Heart right ventricle (tissue), 16 donors: ENCODE measurements around the gene VPS26A. TPM values are rescaled to one million over a fixed set of nuclear protein-coding genes. Genes with fewer than 3 reads are reported as not detected.
"Not testable (repeated sequence)": the region's sequence is repeated elsewhere in the genome, so short reads cannot be mapped to it uniquely, and the experiment has no call there.

ENCODE experiments used
- ATAC-seq, 8 donors: fragments of 200-7000 bp; cut with Tn5 transposase; one replicate each; pipeline ENCODE4 v1.9.1; 2020; ENCODE audit warnings: mild to moderate bottlenecking in 8 of 8, moderate library complexity in 8 of 8, moderate number of reproducible peaks in 1 of 8
- DNase-seq, 2 donors: peaks; one replicate each; pipeline ENCODE4 v3.0.0-alpha.2; 2020
- H3K27ac ChIP-seq, 10 donors: fragments of 200-600 bp; sonication (generic) in 2 of 10; one replicate each; pipeline versions ENCODE4 v1.5.0 to v1.8.0; 2020 to 2022; ENCODE audit warnings: mild to moderate bottlenecking in 3 of 10
- H3K27me3 ChIP-seq, 7 donors: fragments of 200-600 bp; one replicate each; pipeline ENCODE4 v1.8.0; 2021 to 2022; ENCODE audit warnings: mild to moderate bottlenecking in 2 of 7
- H3K36me3 ChIP-seq, 9 donors: fragments of 200-600 bp; sonication (generic) in 1 of 9; one replicate each; pipeline versions ENCODE4 v1.5.0 to v1.8.0; 2020 to 2022; ENCODE audit warnings: mild to moderate bottlenecking in 2 of 9
- H3K4me1 ChIP-seq, 9 donors: fragments of 200-600 bp; sonication (generic) in 1 of 9; one replicate each; pipeline versions ENCODE4 v1.5.0 to v1.8.0; 2020 to 2022; ENCODE audit warnings: mild to moderate bottlenecking in 4 of 9
- H3K4me3 ChIP-seq, 10 donors: fragments of 200-600 bp; sonication (generic) in 2 of 10; one replicate each; pipeline versions ENCODE4 v1.5.0 to v1.8.0; 2020 to 2022; ENCODE audit warnings: mild to moderate bottlenecking in 7 of 10, moderate library complexity in 2 of 10
- H3K9me3 ChIP-seq, 11 donors: fragments of 200-600 bp in 10 of 11; sonication (generic) in 2 of 11; one replicate each; pipeline versions ENCODE4 v1.5.0 to v1.8.0; 2013 to 2022; ENCODE audit warnings: mild to moderate bottlenecking in 2 of 11, control low read depth in 1 of 11, moderate library complexity in 1 of 11
- WGBS, 2 donors: extraction: QIAGEN DNeasy Blood & Tissue Kit; methylation state at CpG; one replicate each; pipeline ENCODE4 v1.1.7; 2013; ENCODE audit warnings: inconsistent platforms in 1 of 2; 5-methylcytosine and 5-hydroxymethylcytosine counted together
- intact Hi-C, 10 donors: fragments of 100-400 bp; cut with DNase I; formaldehyde crosslinking; loops; one replicate each; pipeline versions ENCODE4 v1.11.1 to v1.14.2; 2022
- polyA plus RNA-seq, 2 donors: library from polyadenylated mRNA; stranded (reverse); fragments of 200-250 nt; gene quantifications; one replicate each; pipeline ENCODE4 v1.2.3, GENCODE V29; 2013
- total RNA-seq, 10 donors: library from RNA; stranded (reverse); fragmentation: NEBNext Ultra II Directional in 3 of 10; extraction: Animal tissue kit (Norgen Biotek cat#: 25700) in 3 of 10; gene quantifications; one replicate each; pipeline versions ENCODE4 v1.2.1 to v1.2.4, GENCODE V29; 2021 to 2023
- TF ChIP-seq, protein P1 (sequence below), 9 donors: fragments of 200-600 bp; sonication (generic) in 2 of 9; IDR thresholded peaks; one replicate each; pipeline versions ENCODE4 v1.5.0 to v1.8.0; 2021 to 2022; ENCODE audit warnings: antibody characterized with exemption in 9 of 9, mild to moderate bottlenecking in 5 of 9, moderate library complexity in 1 of 9
- donor health status: Arrhythmogenic right ventricular cardiomyopathy.
- donor health status: ischemic (EF 13 %, LVEDD 7.1; RV severe dilation, severe dysfunction).
- donor health status: healthy with polysubstance abuse.
- donor health status: DM: no; HTN: yes; CAD: no.
- donor health status: DM: no; HTN: no; CAD: no.
- donor health status: ischemic (EF 25% LVEDD 6.9; RV normal size, moderate dysfunction).
- donor health status: ischemic (EF 25% LVEDD 5.7; RV mildly dilated, moderate dysfunction).
- donor health status: healthy.
- donor health status: DM: yes; HTN: yes; CAD: no.
- donor health status: Ischemic cardiomyopathy.
- donor health status: ischemic (EF 35%, LVEDD 5.7; RV mildly dilated, moderate dysfunction).
- donor health status: nonischemic (EF 11% LVEDD 7.7; RV severe dilation, severe dysfunction).
- donor health status: DM: yes; HTN: yes; CAD: no.
- donor health status: PGD.
- donor health status: ischemic (EF 29% LVEDD 5.4; RV normal size, mild dysfunction).
- donor health status: nonischemic (EF 23%, LVEDD 6.1; RV moderate dilation, normal function).

VPS26A gene
- total and polyA plus RNA-seq, 12 donors = 15.9 to 43.8 (median 34.2) TPM

DNA sequence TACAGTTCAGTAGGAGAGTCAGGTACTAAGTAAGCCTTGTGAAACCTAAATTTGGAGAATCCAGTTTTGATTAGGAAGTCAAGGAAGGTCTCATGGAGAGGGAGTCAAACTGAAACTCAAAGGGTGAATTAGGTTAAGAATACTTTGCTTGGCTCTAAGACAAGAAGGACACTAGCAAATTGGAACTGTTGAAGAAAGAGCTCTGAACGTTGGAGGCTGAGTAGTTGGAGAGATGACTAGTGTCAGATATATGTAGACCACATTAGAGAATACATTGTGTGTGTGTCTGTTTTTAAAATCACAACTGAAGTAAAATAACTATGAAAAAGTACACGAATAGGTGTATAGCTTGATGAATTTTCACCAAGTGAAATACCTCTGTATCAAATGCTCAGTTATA is 6.3 kb downstream of the VPS26A start:
- Histone ChIP-seq H3K9me3 (no peaks in the 10 kb centered on the region), H3K27me3 (no peaks in the 10 kb centered on the region), H3K4me3 (no peak overlapping the region), H3K4me1 (peaks cover 0 to 49% (median 31%) of the 10 kb centered on the region in 9 donors), H3K36me3 (peaks cover 0 to 29% (median 8%) of the 10 kb centered on the region in 9 donors), H3K27ac (no peak overlapping the region)
- ATAC-seq (no peak), DNase-seq (no peak)
- TF ChIP-seq, protein P1, sequence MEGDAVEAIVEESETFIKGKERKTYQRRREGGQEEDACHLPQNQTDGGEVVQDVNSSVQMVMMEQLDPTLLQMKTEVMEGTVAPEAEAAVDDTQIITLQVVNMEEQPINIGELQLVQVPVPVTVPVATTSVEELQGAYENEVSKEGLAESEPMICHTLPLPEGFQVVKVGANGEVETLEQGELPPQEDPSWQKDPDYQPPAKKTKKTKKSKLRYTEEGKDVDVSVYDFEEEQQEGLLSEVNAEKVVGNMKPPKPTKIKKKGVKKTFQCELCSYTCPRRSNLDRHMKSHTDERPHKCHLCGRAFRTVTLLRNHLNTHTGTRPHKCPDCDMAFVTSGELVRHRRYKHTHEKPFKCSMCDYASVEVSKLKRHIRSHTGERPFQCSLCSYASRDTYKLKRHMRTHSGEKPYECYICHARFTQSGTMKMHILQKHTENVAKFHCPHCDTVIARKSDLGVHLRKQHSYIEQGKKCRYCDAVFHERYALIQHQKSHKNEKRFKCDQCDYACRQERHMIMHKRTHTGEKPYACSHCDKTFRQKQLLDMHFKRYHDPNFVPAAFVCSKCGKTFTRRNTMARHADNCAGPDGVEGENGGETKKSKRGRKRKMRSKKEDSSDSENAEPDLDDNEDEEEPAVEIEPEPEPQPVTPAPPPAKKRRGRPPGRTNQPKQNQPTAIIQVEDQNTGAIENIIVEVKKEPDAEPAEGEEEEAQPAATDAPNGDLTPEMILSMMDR (IDR thresholded peaks at IDR 0.05) = no peak
- intact Hi-C loops = no loop called here
- WGBS, 2 donors = 39 to 44% methylated on average over 2 of the region's 2 CpGs

DNA sequence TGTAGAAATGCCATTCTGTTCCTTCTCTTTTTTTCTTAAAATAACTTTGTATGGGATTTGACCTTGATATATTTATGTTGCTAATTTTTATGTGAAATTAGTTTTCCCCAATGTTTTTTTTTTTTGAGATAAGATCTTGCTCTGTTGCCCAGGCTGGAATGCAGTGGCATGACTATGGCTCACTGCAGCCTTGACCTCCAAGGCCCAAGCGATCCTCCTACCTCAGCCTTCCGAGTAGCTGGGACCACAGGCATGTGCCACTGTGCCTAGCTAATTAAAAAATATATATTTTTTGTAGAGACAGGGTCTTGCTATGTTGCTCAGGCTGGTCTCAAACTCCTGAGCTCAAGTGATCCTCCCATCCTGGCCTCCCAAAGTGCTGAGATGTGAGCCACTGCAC is 16.0 kb downstream of the VPS26A start:
- WGBS, 2 donors = 92 to 96% methylated on average over 2 of the region's 2 CpGs
- H3K36me3 ChIP-seq = peaks cover 0 to 44% (median 8%) of the 10 kb centered on the region in 9 donors
- H3K4me3 ChIP-seq = no peak overlapping the region
- intact Hi-C loops = no loop called here
- no peak for ATAC-seq
- H3K9me3 ChIP-seq = no peaks in the 10 kb centered on the region
- DNase-seq = no peak
- no peaks in the 10 kb centered on the region for H3K27me3 ChIP-seq
- TF ChIP-seq, protein P1 (IDR thresholded peaks at IDR 0.05) = no peak
- H3K4me1 ChIP-seq = no peaks in the 10 kb centered on the region
- H3K27ac ChIP-seq = no peak overlapping the region

DNA sequence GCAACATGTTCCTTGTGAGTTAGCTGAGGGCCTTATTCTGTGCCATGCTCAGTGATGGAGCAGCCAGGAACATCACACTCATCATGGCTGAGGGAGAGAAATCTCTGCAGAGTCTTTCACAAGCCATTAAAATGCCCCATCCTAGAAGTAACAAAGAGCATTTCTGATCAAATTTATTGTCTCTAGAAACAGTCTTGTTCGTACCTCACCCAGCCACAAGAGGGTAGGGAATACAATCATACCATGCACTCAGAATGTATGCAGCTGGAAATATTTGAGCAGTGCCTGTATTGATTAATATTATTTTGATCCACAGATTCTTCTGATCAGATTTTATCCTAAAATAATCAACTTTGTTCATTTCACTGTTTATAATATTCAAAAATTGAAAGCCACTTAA is 17.3 kb downstream of the VPS26A start:
- H3K27ac ChIP-seq = no peak overlapping the region
- no peak for ATAC-seq
- no peaks in the 10 kb centered on the region for H3K9me3 ChIP-seq
- 79 to 82% methylated on average over 1 of the region's 1 CpG for WGBS, 2 donors
- no peaks in the 10 kb centered on the region for H3K4me1 ChIP-seq
- no peak for DNase-seq
- peaks cover 0 to 31% (median 6%) of the 10 kb centered on the region in 9 donors for H3K36me3 ChIP-seq
- H3K4me3 ChIP-seq = no peak overlapping the region
- intact Hi-C loops = no loop called here
- TF ChIP-seq, protein P1 (IDR thresholded peaks at IDR 0.05) = no peak
- no peaks in the 10 kb centered on the region for H3K27me3 ChIP-seq

DNA sequence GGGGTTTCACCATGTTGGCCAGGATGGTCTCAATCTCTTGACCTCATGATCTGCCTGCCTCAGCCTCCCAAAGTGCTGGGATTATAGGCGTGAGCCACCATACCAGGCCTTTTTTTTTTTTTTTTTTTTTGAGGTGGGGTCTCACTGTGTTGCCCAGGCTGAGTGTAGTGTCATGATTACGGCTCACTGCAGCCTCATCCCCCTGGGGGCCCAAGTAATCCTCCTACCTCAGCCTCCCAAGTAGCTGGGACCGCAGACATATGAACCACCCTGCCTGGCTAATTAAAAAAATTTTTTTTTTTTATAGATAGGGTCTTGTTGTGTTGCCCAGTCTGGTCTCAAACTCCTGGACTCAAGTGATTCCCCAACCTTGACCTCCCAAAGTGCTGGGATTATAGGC is 18.1 kb downstream of the VPS26A start:
- WGBS, 2 donors = 98 to 99% methylated on average over 2 to 3 of the region's 3 CpGs
- peaks cover 0 to 23% (median 6%) of the 10 kb centered on the region in 9 donors for H3K36me3 ChIP-seq
- H3K27me3 ChIP-seq, H3K9me3 ChIP-seq, intact Hi-C loops, H3K27ac ChIP-seq, H3K4me3 ChIP-seq, H3K4me1 ChIP-seq, ATAC-seq, DNase-seq: not testable (repeated sequence)

DNA sequence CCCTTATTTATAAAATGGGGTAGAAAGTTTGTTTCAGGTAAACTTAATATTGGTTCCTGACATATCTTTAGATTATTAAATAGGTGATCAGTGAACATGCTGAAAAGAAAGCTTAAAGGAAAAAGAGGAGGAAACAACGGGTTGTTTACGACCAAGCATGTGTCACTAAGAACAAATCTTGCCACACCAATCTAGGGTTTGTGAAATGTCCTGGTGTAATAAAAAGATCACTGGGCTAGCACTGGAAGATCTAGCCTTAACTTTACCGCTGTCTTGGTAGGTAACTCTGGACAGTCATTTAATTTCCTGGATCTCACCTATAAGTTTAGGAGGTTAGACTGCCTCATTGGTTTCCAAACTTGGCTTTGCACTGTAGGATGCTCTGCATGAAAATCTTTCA is 19.0 kb downstream of the VPS26A start:
- 62 to 81% methylated on average over 3 of the region's 3 CpGs for WGBS, 2 donors
- peaks cover 0 to 13% (median 0%) of the 10 kb centered on the region in 9 donors for H3K4me1 ChIP-seq
- TF ChIP-seq, protein P1 (IDR thresholded peaks at IDR 0.05) = no peak
- no peak for DNase-seq
- peaks cover 0 to 14% (median 2%) of the 10 kb centered on the region in 9 donors for H3K36me3 ChIP-seq
- H3K27me3 ChIP-seq = no peaks in the 10 kb centered on the region
- H3K9me3 ChIP-seq = no peaks in the 10 kb centered on the region
- no peak overlapping the region for H3K4me3 ChIP-seq
- no peak for ATAC-seq
- no peak overlapping the region for H3K27ac ChIP-seq
- intact Hi-C loops = no loop called here
